Bronchial epithelial cell (primary cell): ENCODE results near the gene DMD. TPM values are rescaled to one million over a fixed set of nuclear protein-coding genes. Genes with fewer than 3 reads are reported as not detected.

Experiments used
- DNase-seq: peaks from one replicate; pipeline ENCODE4 v3.0.0-alpha.2; 2010; ENCODE audit warnings: low read depth
- FAIRE-seq: peaks from 2 replicates; lab custom pipeline; 2011; peaks lifted over from hg19 to GRCh38; lab: Jason Lieb, UNC
- H3K27me3 ChIP-seq: 2 replicates; pipeline ENCODE4 v1.5.1; 2011; ENCODE audit warnings: low read length; ENCODE audit not compliant: control insufficient read depth, insufficient read depth
- H3K36me3 ChIP-seq: 2 replicates; pipeline ENCODE4 v1.5.1; 2011; ENCODE audit warnings: low read length; ENCODE audit not compliant: control insufficient read depth, insufficient read depth
- H3K4me3 ChIP-seq: 2 replicates; pipeline ENCODE4 v1.5.1; 2011; ENCODE audit warnings: mild to moderate bottlenecking, low read depth, low read length, control low read depth
- CTCF ChIP-seq: IDR thresholded peaks from 2 replicates; pipeline ENCODE4 v1.5.1; 2011; ENCODE audit warnings: mild to moderate bottlenecking, moderate library complexity, low read length, control low read depth, inconsistent platforms; ENCODE audit not compliant: insufficient read depth, severe bottlenecking
- total RNA-seq: library from RNA; depleted of rRNA; stranded (reverse); fragments of >200 nt; gene quantifications from 2 replicates; pipeline ENCODE4 v1.2.1, GENCODE V29; 2014

The DMD gene
- total RNA-seq, 1 donor from 2014 or later = 4.5 TPM

- Histone ChIP-seq H3K4me3 (no peak overlapping the region), H3K36me3 (no peaks in the 10 kb centered on the region), H3K27me3 (no peaks in the 10 kb centered on the region)
- no peak for DNase-seq
- FAIRE-seq = no peak
- TF ChIP-seq CTCF = no peak
Measured at GRCh38 chrX:32582729-32583128, 628.6 kb downstream of the DMD start.

- Histone ChIP-seq H3K36me3 (no peaks in the 10 kb centered on the region), H3K27me3 (no peaks in the 10 kb centered on the region), H3K4me3 (no peak overlapping the region)
- no peak for FAIRE-seq
- no peak for DNase-seq
- TF ChIP-seq CTCF = no peak
Measured at GRCh38 chrX:32576885-32577284, 634.5 kb downstream of the DMD start.

GRCh38 chrX:32572644-32573043 lies 638.7 kb downstream of the DMD start:
- H3K27me3 ChIP-seq = no peaks in the 10 kb centered on the region
- no peak for TF ChIP-seq CTCF
- peak; percentile 24 for DNase-seq
- H3K4me3 ChIP-seq = no peak overlapping the region
- no peaks in the 10 kb centered on the region for H3K36me3 ChIP-seq
- FAIRE-seq = no peak

- no peak for TF ChIP-seq CTCF
- FAIRE-seq (no peak), DNase-seq (no peak)
- Histone ChIP-seq H3K4me3 (no peak overlapping the region), H3K27me3 (no peaks in the 10 kb centered on the region), H3K36me3 (no peaks in the 10 kb centered on the region)
Measured at GRCh38 chrX:32571579-32571978, 639.8 kb downstream of the DMD start.

GRCh38 chrX:32562261-32562660 lies 649.1 kb downstream of the DMD start:
- FAIRE-seq = no peak
- TF ChIP-seq CTCF = no peak
- DNase-seq = no peak
- H3K36me3 ChIP-seq = no peaks in the 10 kb centered on the region
- no peaks in the 10 kb centered on the region for H3K27me3 ChIP-seq
- H3K4me3 ChIP-seq = no peak overlapping the region

- TF ChIP-seq CTCF = no peak
- H3K36me3 ChIP-seq = no peaks in the 10 kb centered on the region
- H3K27me3 ChIP-seq = no peaks in the 10 kb centered on the region
- FAIRE-seq (no peak), DNase-seq (no peak)
- no peak overlapping the region for H3K4me3 ChIP-seq
Measured at GRCh38 chrX:32545101-32545500, 666.2 kb downstream of the DMD start.
